Measurements from ENCODE around the gene PDE4D.
"Not testable (repeated sequence)": the region's sequence is repeated elsewhere in the genome, so short reads cannot be mapped to it uniquely, and the experiment has no call there.

The PDE4D gene

GRCh38 chr5:59421986-59422941, 471.3 kb downstream of the PDE4D start:
- no peak for DNase-seq (ENCODE audit: low read depth in 2 of 2)

DNA sequence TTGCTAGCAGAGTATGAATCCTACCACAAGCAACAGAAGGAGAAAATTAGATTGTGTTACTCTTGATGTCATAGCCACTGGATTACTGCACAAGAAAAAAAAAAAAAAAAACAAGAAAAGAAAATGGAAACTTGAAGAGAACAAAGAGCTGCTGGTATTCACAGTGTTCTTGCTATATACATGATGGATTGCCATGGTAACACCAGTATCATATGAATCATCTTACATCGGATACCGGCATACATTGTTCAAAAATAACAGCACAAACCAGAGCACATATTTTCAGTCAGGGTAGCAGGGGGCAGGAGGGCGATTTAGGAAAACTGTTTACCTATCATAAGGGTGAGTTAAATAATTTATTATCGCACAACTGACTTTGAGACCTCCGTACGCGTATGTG, 472.9 kb downstream of the PDE4D start:
- DNase-seq (ENCODE audit: low read depth in 2 of 2), result no peak

DNA sequence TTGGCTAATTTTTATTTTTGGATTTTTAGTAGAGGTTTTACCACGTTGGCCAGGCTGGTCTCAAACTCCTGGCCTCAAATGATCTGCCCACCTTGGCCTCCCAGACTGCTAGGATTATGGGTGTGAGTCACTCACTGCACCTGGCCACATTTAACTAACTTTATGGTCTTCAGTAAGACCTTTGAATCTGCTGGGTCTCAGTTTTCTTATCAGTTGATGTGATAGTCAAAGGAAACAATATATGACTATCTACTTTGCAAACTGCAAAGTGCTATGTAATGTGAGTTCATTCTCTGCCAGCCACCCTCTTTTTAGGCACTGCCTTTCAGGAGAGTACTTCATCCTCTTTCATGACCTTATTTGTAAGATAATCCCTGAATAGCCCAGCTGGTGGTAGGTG, 474.7 kb downstream of the PDE4D start:
- no peak for DNase-seq (ENCODE audit: low read depth in 2 of 2)

- DNase-seq (ENCODE audit: low read depth in 2 of 2), result no peak
Measured at GRCh38 chr5:59416451-59416850, 477.1 kb downstream of the PDE4D start.

DNA sequence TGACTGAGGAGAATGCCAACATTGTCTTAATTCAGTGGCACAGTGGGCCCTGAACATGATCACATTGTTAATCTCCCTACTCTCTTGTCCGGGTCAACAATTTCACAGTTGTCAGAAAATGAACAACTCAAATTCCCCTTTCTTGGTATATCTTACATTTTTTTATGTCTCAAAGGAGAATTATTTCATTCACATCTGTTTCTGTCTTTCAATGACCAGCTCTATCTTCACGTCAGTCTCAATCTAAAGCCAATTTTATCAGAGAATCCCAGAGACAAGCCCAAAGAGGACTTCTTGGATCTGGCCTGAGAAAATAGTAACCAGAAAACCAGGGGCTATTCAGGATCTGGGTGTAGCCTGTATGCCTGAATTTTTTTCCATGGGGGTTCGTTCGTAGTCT, 477.5 kb downstream of the PDE4D start:
- DNase-seq (ENCODE audit: low read depth in 2 of 2), result no peak

GRCh38 chr5:59412428-59412827, 481.1 kb downstream of the PDE4D start:
- DNase-seq (ENCODE audit: low read depth in 2 of 2), result no peak

DNA sequence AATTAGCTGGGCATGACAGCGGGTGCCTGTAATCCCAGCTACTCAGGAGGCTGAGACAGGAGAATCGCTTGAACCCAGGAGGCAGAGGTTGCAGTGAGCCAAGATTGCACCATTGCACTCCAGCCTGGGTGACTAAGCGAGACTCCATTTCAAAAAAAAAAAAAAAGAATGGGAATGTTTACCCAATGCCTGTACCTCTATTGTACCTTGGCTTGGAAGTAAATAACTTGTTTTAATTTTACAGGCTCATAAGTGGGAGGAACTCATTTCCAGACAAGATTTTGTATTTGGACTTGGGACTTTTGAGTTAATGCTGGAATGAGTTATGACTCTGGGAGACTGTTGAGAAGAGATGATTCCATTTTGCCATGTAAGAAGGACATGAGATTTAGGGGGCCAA, 484.5 kb downstream of the PDE4D start:
- DNase-seq (ENCODE audit: low read depth in 2 of 2), result not testable (repeated sequence)

DNA sequence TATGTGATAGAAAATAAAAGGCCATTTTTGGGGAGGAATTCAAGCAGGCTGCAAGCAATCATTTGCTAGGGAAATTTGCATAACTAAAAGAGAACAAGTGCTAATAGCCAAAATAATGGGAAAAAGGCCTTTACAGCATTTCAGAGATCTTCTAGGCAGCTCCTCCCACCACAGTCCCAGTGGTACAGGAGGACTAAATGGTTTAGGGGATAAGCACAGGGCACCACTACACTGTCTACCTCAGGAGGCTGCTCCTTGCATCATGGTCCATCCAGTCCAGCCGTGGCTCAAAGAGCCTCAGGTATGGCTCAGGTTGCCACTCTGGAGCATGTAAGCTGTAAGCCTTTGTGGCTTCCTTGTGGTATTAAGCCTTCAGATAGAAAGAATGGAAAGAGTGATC, 485.6 kb downstream of the PDE4D start:
- no peak for DNase-seq (ENCODE audit: low read depth in 2 of 2)

GRCh38 chr5:59401637-59402036, 491.9 kb downstream of the PDE4D start:
- DNase-seq (ENCODE audit: low read depth in 2 of 2), result no peak

DNA sequence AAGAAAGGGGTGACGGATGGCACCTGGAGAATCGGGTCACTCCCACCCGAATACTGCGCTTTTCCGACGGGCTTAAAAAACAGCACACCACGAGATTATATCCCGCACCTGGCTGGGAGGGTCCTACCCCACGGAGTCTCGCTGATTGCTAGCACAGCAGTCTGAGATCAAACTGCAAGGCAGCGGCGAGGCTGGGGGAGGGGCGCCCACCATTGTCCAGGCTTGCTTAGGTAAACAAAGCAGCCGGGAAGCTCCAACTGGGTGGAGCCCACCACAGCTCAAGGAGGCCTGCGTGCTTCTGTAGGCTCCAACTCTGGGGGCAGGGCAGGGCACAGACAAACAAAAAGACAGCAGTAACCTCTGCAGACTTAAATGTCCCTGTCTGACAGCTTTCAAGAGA, 498.6 kb downstream of the PDE4D start:
- DNase-seq (ENCODE audit: low read depth in 2 of 2), result not testable (repeated sequence)

- DNase-seq (ENCODE audit: low read depth in 2 of 2), result no peak
Measured at GRCh38 chr5:59393585-59394420, 499.7 kb downstream of the PDE4D start.

- DNase-seq (ENCODE audit: low read depth in 2 of 2), result no peak
Measured at GRCh38 chr5:59391576-59391975, 501.9 kb downstream of the PDE4D start.

GRCh38 chr5:59390989-59391388, 502.5 kb downstream of the PDE4D start:
- no peak for DNase-seq (ENCODE audit: low read depth in 2 of 2)

DNA sequence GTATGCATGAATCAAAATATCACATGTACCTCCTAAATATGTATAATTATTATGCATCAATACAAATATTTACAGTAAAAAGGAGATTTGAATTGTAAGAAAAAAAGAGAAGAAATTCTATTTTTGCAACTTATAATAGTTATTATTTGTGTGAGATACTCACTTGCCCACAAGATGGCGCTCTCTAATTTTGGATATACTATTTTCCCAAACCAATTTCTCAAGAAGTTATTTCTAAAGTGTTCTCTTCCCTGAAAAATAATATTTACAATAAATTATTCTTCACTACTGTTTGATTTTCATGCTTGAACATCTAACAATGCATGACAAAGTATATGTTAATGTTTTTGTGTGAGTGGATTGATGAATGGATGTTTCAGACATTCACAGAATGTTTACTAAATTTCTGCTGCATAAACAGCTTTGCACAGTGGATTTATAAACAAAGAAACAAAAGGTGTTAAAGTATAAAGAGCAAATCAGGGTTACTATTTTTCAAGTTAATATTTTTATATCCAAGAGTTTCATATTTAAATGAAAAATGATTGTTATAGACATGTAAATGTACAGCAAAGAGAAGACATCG, 503.4 kb downstream of the PDE4D start:
- DNase-seq (ENCODE audit: low read depth in 2 of 2), result no peak

GRCh38 chr5:59387127-59387526, 506.4 kb downstream of the PDE4D start:
- no peak for DNase-seq (ENCODE audit: low read depth in 2 of 2)

DNA sequence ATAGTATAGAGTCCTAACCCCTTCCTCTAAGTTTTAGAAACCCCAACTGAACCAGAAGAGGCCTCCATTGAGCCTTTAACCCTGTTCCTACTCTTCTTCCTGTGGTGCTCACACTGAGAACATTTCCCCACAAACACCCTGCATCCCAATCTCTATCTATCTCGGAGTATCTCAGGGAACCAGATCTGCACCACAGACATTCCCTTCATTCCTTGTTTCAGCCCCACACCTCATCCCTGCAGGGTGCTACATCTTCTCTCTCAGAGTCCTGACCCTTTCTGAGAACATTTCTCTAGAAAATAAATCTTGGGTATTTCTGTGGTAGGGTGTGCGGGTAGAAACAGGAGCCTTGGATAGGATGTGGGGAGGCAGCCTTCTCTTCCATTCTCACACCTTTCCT, 507.8 kb downstream of the PDE4D start:
- no peak for DNase-seq (ENCODE audit: low read depth in 2 of 2)

DNA sequence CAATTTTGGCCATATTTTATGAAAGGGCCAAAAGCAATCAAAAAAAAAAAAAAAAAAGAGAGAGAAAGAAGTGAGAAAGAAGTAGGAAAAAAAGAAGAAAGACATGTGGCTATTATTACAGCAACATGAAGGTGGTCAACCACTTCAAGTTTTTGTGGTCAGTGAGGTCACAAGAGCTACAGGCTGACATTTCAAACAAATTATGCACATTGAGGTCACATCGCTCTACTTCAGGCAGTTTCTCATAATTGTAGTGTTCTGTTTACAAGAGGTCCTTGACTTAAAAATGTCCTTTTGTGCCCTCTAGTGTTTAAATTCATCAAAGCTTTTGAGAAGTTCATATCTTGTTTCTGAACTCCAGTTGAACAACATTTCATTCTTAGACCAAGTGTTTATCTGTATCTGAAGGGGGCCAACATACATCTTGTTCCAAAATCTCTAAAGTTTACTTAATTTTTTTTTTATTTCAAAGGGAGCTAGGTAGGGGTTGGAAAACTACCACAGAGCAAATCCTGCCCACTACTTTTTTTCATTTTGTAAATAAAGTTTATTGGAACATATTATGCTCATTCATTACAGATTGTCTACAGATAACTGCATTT, 513.1 kb downstream of the PDE4D start:
- no peak for DNase-seq (ENCODE audit: low read depth in 2 of 2)

- DNase-seq (ENCODE audit: low read depth in 2 of 2), result not testable (repeated sequence)
Measured at GRCh38 chr5:59374036-59374435, 519.5 kb downstream of the PDE4D start.

- no peak for DNase-seq (ENCODE audit: low read depth in 2 of 2)
Measured at GRCh38 chr5:59371525-59372127, 521.9 kb downstream of the PDE4D start.

- DNase-seq (ENCODE audit: low read depth in 2 of 2), result no peak
Measured at GRCh38 chr5:59368951-59369350, 524.6 kb downstream of the PDE4D start.

DNA sequence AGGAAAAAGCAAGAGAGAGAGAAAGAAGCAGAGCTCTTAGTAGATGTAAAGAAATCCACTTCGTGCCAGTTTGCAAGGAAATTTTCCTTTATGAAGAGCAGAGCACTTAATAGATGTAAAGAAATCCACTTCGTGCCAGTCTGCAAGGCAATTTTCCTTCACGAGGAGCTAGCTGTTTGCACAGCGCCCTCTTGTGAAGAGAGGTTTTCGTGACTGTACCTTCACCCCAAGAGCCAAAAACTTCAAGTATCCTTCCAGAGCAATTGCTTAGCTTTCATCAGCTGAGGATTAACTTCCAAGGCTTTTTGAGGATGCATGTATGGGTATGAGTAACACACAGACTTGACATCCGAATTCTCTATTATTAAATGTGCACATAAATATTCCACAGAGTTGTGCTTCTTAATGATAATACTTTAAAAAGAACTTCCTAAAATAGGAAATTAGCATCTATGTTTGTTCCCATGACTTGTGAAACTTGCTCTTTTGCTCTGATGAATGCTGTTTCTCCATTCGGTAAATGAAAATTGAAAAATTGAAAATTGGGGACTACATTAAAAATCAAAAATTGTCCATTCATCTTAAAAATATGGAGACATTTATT, 525.6 kb downstream of the PDE4D start:
- DNase-seq (ENCODE audit: low read depth in 2 of 2), result peak; percentile 11 to 19

Data from stimulated activated CD8-positive, alpha-beta memory T cell treated with anti-CD3 and anti-CD28 coated beads, Interleukin-7, amount 100 ng/mL, for 1 hour (primary cell).